ENCODE results near the gene MRPL49.

Gene MRPL49

GRCh38 chr11:65121865-65122696, at the start of gene MRPL49, which contains the start of gene FAU:
MRPL49 (plus strand) TSS chr11:65122321; CDS start chr11:65122347, 26 bp downstream.
FAU (minus strand) TSS chr11:65122134; CDS start chr11:65121813, 321 bp downstream.
- peak; percentile 99 for DNase-seq

DNA sequence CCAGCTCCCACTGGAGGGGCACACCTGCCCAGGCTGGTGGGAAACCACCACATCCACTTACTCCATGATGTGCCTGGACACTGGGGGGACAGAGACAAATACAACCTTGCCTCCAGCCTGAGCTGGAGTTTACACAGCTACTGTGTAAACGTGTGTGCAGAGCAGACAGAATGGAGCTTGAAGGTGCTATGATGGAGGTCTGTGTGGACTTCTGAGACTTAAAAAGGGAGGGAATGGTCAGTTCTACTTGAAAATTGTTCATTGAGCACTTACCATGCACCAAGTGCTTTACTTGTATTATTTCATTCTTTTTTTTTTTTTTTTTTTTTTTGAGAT, 49.5 kb upstream of the MRPL49 start:
- no peak for DNase-seq

DNA sequence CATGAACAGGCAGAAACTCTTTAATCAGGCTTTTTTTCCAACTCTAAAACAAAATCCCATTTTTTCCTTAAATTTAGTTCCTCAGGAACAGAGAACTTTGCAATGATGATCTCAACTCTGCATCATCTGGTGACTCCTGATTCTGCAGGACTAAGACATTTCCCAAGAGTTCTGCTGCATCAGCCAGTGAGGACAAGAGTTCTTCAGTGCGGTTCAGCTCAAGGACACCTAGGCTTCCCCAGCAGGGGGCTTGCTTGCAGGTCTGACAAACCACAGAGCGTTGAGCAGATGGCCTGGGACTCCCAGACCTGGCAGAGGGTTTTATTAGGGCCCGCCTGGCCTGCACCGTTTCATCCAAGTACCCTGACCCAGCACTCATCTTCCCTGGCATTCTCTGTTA, 44.7 kb upstream of the MRPL49 start:
- DNase-seq, result no peak

- peak; percentile 78 for DNase-seq
Observed at GRCh38 chr11:65078151-65078550, 44.0 kb upstream of the MRPL49 start.

GRCh38 chr11:65078786-65079342, 43.3 kb upstream of the MRPL49 start:
- no peak for DNase-seq

GRCh38 chr11:65083134-65083833, 38.8 kb upstream of the MRPL49 start:
- DNase-seq, result no peak

GRCh38 chr11:65083834-65084597, 38.1 kb upstream of the MRPL49 start, which contains the start of the genes CDCA5 and ZFPL1:
CDCA5 (minus strand) TSS chr11:65084040; CDS start chr11:65083978, 62 bp downstream.
ZFPL1 (plus strand) TSS chr11:65084222; CDS start chr11:65084699, 477 bp downstream.
- peak; percentile 99 for DNase-seq

- DNase-seq, result no peak
Observed at GRCh38 chr11:65084598-65085375, 37.3 kb upstream of the MRPL49 start.

- no peak for DNase-seq
Observed at GRCh38 chr11:65085446-65085845, 36.7 kb upstream of the MRPL49 start.

- no peak for DNase-seq
Observed at GRCh38 chr11:65086809-65087208, 35.3 kb upstream of the MRPL49 start.

GRCh38 chr11:65087216-65087615, 34.9 kb upstream of the MRPL49 start:
- DNase-seq, result no peak

DNA sequence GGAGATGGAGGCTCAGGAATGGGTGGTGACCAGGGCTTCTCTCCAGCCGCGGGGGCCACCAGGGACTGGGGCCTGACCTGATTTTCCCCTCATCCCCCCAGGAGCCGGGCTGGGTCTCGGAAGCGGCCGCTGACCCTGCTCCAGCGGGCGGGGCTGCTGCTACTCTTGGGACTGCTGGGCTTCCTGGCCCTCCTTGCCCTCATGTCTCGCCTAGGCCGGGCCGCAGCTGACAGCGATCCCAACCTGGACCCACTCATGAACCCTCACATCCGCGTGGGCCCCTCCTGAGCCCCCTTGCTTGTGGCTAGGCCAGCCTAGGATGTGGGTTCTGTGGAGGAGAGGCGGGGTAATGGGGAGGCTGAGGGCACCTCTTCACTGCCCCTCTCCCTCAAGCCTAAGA, 34.3 kb upstream of the MRPL49 start:
- DNase-seq, result no peak

- no peak for DNase-seq
Observed at GRCh38 chr11:65089621-65090020, 32.5 kb upstream of the MRPL49 start.

DNA sequence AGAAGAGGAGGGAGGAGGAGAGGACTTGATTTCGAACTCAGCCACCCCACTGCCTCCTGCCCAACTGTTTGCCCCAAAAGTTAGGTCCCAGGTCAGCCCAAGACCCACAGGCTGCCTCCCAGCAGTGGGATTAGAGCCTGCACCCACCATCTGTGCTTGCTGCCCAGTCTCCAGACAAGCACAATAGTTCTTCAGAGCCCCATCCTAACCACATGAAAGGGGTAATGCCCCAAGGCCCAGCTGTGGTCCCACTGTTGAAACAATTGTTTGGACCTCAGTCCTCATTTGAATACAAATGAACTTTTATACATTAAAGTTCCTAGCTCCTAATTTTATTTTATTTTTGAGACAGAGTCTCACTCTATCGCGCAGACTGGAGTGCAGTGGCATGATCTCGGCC, 31.5 kb upstream of the MRPL49 start:
- no peak for DNase-seq

GRCh38 chr11:65095427-65095826, 26.7 kb upstream of the MRPL49 start:
- no peak for DNase-seq

DNA sequence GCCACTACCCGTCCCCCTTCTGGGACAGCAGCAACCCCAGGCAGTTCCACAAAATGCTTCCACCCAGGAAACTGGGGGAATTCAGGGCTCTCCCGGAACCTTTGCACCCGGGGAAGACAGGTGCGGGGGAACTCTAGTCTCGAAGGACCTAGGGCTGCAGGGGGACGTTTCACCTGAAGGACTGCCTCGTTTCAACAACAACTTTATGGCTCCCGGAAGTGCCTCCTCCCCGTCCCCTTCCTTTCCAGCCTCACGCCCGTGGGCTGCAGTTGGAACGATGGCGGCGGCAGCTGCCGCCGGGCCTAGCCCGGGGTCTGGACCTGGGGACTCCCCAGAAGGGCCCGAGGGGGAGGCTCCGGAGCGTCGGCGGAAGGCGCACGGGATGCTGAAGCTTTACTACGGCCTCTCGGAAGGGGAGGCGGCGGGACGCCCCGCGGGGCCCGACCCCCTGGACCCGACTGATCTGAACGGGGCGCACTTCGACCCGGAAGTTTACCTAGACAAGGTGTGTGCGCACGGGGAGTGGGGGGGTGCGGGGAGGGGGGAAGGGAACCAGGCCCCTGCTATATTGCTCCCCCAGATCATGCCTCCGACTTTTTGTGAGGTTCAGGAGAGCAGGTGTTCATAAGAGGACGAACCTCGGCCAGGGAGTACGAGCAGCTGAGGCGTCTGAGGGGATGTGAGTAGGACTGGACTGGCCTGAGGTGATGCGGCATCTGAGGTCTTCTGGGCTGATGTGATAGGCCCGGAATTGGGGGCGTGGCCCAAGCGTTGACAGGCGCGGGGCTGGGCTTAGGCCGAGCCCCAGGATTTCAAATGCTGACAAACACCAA, 25.9 kb upstream of the MRPL49 start, which contains the start of gene VPS51:
VPS51 (plus strand) TSS at position 241 of the 833 bp plus-strand sequence; CDS start at position 278, 37 bp downstream.
- DNase-seq, result peak; percentile 91

- DNase-seq, result no peak
Observed at GRCh38 chr11:65096926-65097325, 25.2 kb upstream of the MRPL49 start.

DNA sequence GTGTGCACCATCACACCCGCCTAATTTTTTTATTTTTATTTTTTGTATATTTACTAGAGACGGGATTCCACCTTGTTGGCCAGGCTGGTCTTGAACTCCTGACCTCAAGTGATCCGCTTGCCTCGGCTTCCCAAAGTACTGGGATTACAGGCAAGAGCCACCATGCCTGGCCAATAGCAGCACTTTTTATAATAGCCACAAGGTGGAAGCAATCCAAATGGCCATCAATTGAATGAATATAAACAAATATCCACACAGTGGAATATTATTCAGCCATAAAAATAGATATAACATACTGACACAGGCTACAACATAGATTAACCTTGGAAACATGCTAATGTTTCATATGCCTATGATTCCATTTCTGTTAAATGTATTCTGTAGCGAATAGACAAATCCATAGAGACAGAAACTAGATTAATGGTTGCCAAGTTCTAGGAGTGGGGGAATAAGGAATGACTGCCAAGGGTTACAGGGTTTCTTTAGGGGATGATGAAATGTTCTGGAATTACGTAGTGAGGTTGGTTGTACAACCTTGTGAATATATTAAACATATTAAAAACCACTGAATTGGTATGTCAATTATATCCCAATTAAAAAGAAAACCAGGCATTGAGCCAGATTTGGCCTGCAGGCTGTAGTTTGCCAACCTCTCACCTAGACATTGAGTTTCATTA, 21.3 kb upstream of the MRPL49 start:
- DNase-seq, result no peak

DNA sequence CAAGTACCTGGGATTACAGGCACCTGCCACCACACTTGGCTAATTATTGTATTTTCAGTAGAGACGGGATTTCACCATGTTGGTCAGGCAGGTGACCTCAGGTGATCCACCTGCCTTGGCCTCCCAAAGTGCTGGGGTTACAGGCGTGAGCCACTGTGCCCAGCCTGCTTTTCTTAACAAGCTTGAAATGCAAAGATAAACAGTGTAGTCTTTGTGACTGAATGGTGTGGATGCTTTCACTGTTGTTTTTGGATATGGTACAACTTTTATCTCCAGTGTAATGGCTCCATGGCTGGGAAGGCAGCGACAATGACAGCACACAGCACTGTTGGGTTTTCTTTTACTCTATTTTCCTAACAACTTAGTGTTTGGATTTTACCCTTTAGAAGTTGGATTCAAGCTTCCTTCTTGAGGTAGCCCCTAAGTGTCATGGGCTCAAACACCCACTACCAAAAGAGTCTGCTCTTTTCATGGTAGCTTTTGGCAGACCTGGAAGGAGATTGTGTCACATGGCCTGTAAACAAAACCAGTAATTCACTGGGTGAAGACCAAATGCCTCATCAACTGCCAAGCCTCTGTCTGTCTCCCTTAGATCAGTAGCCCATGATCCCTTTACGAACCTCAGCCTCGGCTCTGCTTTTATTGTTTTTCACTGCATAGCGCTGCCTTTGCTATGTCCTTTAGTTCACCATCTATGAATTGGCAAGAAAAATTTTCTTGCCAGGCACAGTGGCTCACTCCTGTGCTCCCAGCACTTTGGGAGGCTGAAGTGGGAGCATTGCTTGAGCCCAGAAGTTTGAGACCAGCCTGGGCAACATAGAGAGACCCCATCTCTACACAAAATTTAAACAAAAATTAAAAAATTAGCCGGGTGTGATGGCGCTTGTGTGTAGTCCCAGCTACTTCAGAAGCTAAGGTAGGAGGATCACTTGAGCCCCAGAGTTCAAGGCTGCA, 19.7 kb upstream of the MRPL49 start:
- no peak for DNase-seq
